ENCODE results near the gene C2orf76. TPM values are rescaled to one million over a fixed set of nuclear protein-coding genes. Genes with fewer than 3 reads are reported as not detected.

Gene C2orf76
- polyA plus RNA-seq, 1 of the 3 experiments (the other 2 are of a cell fraction): 6.0 TPM

- no peaks in the 10 kb centered on the region for H3F3A ChIP-seq (replicated peaks; ENCODE audit: insufficient read depth)
- POLR2A ChIA-PET: no interaction called here
- no peak for TF ChIP-seq JUND (IDR thresholded peaks at IDR 0.05)
- no peak for TF ChIP-seq ELF1 (IDR thresholded peaks at IDR 0.05)
- TF ChIP-seq SMC3 (IDR thresholded peaks at IDR 0.05; ENCODE audit: low read depth, low read length): no peak
- TF ChIP-seq, protein P1, sequence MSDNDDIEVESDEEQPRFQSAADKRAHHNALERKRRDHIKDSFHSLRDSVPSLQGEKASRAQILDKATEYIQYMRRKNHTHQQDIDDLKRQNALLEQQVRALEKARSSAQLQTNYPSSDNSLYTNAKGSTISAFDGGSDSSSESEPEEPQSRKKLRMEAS (IDR thresholded peaks at IDR 0.05; ENCODE audit: low read depth): no peak
- TF ChIP-seq FOXM1 (IDR thresholded peaks at IDR 0.05; ENCODE audit: low read depth): no peak
- TF ChIP-seq GATA2 (CRISPR knock-in tag; IDR thresholded peaks at IDR 0.05): no peak
- TF ChIP-seq TCF12 (IDR thresholded peaks at IDR 0.05): no peak
- TF ChIP-seq CHD2 (IDR thresholded peaks at IDR 0.05; ENCODE audit: low read length, partially characterized antibody): no peak
- TF ChIP-seq NRF1 (IDR thresholded peaks at IDR 0.05; ENCODE audit: low read depth, low read length): no peak
- no peak for TF ChIP-seq GABPA (IDR thresholded peaks at IDR 0.05; ENCODE audit: low read depth)
- TF ChIP-seq, protein P2, sequence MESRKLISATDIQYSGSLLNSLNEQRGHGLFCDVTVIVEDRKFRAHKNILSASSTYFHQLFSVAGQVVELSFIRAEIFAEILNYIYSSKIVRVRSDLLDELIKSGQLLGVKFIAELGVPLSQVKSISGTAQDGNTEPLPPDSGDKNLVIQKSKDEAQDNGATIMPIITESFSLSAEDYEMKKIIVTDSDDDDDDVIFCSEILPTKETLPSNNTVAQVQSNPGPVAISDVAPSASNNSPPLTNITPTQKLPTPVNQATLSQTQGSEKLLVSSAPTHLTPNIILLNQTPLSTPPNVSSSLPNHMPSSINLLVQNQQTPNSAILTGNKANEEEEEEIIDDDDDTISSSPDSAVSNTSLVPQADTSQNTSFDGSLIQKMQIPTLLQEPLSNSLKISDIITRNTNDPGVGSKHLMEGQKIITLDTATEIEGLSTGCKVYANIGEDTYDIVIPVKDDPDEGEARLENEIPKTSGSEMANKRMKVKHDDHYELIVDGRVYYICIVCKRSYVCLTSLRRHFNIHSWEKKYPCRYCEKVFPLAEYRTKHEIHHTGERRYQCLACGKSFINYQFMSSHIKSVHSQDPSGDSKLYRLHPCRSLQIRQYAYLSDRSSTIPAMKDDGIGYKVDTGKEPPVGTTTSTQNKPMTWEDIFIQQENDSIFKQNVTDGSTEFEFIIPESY (IDR thresholded peaks at IDR 0.05; ENCODE audit: borderline replicate concordance, low read depth): no peak
- no peak for TF ChIP-seq EZH2phosphoT487 (IDR thresholded peaks at IDR 0.05; ENCODE audit: borderline replicate concordance, low read depth)
- TF ChIP-seq POLR2AphosphoS5 (IDR thresholded peaks at IDR 0.05; ENCODE audit: low read depth, low read length): no peak
- H3K36me3 ChIP-seq (replicated peaks in 1 of 2; ENCODE audit: control insufficient read depth in 1 of 2, insufficient read depth in 2 of 2, low read length in 1 of 2): no peaks in the 10 kb centered on the region
- H3K9ac ChIP-seq: no peak overlapping the region
- no peaks in the 10 kb centered on the region for H3K4me1 ChIP-seq (ENCODE audit: control insufficient read depth in 1 of 2, insufficient read depth in 2 of 2, low read depth in 1 of 2, low read length in 1 of 2)
- no peaks in the 10 kb centered on the region for H3K9me3 ChIP-seq
- no peaks in the 10 kb centered on the region for H4K20me1 ChIP-seq (ENCODE audit: insufficient read depth)
- H3K4me2 ChIP-seq: no peak overlapping the region
- H3K9me2 ChIP-seq: no peaks in the 10 kb centered on the region
- H2AFZ ChIP-seq (ENCODE audit: low read depth): no peak overlapping the region
- CTCF ChIA-PET: no interaction called here
- no peaks in the 10 kb centered on the region for H3K79me2 ChIP-seq (ENCODE audit: insufficient read depth)
- WGBS (ENCODE audit: low lambda C conversion rate): 87% methylated on average over 2 of the region's 2 CpGs
- no peak for DNase-seq
- no peaks in the 10 kb centered on the region for H3K27me3 ChIP-seq (ENCODE audit: insufficient read depth)
- H3K4me3 ChIP-seq (ENCODE audit: low read depth in 2 of 2, low read length in 1 of 2): no peak overlapping the region
- H3K27ac ChIP-seq (ENCODE audit: low read depth in 2 of 2, low read length in 1 of 2): no peak overlapping the region
These were observed 32.8 kb downstream of the C2orf76 start for GRCh38 chr2:119333833-119334232.

GRCh38 chr2:119333360-119333759, 33.3 kb downstream of the C2orf76 start:
- H3K27me3 ChIP-seq (ENCODE audit: insufficient read depth): no peaks in the 10 kb centered on the region
- no peak overlapping the region for H2AFZ ChIP-seq (ENCODE audit: low read depth)
- no peaks in the 10 kb centered on the region for H3K4me1 ChIP-seq (ENCODE audit: control insufficient read depth in 1 of 2, insufficient read depth in 2 of 2, low read depth in 1 of 2, low read length in 1 of 2)
- POLR2A ChIA-PET: no interaction called here
- CTCF ChIA-PET: no interaction called here
- 77% methylated on average over 3 of the region's 3 CpGs for WGBS (ENCODE audit: low lambda C conversion rate)
- no peaks in the 10 kb centered on the region for H3K79me2 ChIP-seq (ENCODE audit: insufficient read depth)
- no peak for DNase-seq
- no peaks in the 10 kb centered on the region for H3F3A ChIP-seq (replicated peaks; ENCODE audit: insufficient read depth)
- H3K9me2 ChIP-seq: no peaks in the 10 kb centered on the region; the same call in 1 of the 2 replicates
- no peak overlapping the region for H3K27ac ChIP-seq (ENCODE audit: low read depth in 2 of 2, low read length in 1 of 2)
- no peaks in the 10 kb centered on the region for H3K36me3 ChIP-seq (replicated peaks in 1 of 2; ENCODE audit: control insufficient read depth in 1 of 2, insufficient read depth in 2 of 2, low read length in 1 of 2)
- no peak overlapping the region for H3K4me2 ChIP-seq
- TF ChIP-seq POLR2AphosphoS5 (IDR thresholded peaks at IDR 0.05; ENCODE audit: low read depth, low read length) (no peak), GATA2 (CRISPR knock-in tag; IDR thresholded peaks at IDR 0.05) (no peak), FOXM1 (IDR thresholded peaks at IDR 0.05; ENCODE audit: low read depth) (no peak), TEAD4 (IDR thresholded peaks at IDR 0.05; ENCODE audit: borderline replicate concordance, insufficient read depth) (no peak)
- TF ChIP-seq, protein P1 (IDR thresholded peaks at IDR 0.05; ENCODE audit: low read depth): no peak
- H3K4me3 ChIP-seq (ENCODE audit: low read depth in 2 of 2, low read length in 1 of 2): no peak overlapping the region
- H3K9ac ChIP-seq: no peak overlapping the region
- H4K20me1 ChIP-seq (ENCODE audit: insufficient read depth): no peaks in the 10 kb centered on the region
- H3K9me3 ChIP-seq: no peaks in the 10 kb centered on the region
